ENCODE data around the gene SLC25A1. TPM values are rescaled to one million over a fixed set of nuclear protein-coding genes. Genes with fewer than 3 reads are reported as not detected.

Gene SLC25A1
- polyA plus RNA-seq (ENCODE audit: insufficient read length in 4 of 4) = 100 to 1,000 TPM in 1 of 4 donors, 10 to 100 TPM in 3; 72.3 to 103 (median 77.2) TPM

GRCh38 chr22:19178657-19179496 is at the start of gene SLC25A1:
Gene SLC25A1 (minus strand): TSS chr22:19178736. CDS start chr22:19178673, 63 bp downstream.
- DNase-seq (ENCODE audit: low read depth in 4 of 4, low spot score in 3 of 4) = peak; percentile 69 to 82 (median 78)

- no peak for DNase-seq (ENCODE audit: low read depth in 4 of 4, low spot score in 3 of 4)
Measured at GRCh38 chr22:19228179-19228578, 49.6 kb upstream of the SLC25A1 start.

GRCh38 chr22:19226428-19226827 is 47.9 kb upstream of the SLC25A1 start:
- DNase-seq (ENCODE audit: low read depth in 4 of 4, low spot score in 3 of 4) = no peak

- DNase-seq (ENCODE audit: low read depth in 4 of 4, low spot score in 3 of 4) = no peak
Measured at GRCh38 chr22:19225560-19225959, 47.0 kb upstream of the SLC25A1 start.

- no peak for DNase-seq (ENCODE audit: low read depth in 4 of 4, low spot score in 3 of 4)
Measured at GRCh38 chr22:19224985-19225384, 46.4 kb upstream of the SLC25A1 start.

GRCh38 chr22:19224557-19224956 is 46.0 kb upstream of the SLC25A1 start:
- DNase-seq (ENCODE audit: low read depth in 4 of 4, low spot score in 3 of 4) = no peak

GRCh38 chr22:19223617-19224016 is 45.1 kb upstream of the SLC25A1 start:
- DNase-seq (ENCODE audit: low read depth in 4 of 4, low spot score in 3 of 4) = no peak

GRCh38 chr22:19223110-19223509 is 44.6 kb upstream of the SLC25A1 start:
- no peak for DNase-seq (ENCODE audit: low read depth in 4 of 4, low spot score in 3 of 4)

- no peak for DNase-seq (ENCODE audit: low read depth in 4 of 4, low spot score in 3 of 4)
Measured at GRCh38 chr22:19222242-19223005, 43.9 kb upstream of the SLC25A1 start.

GRCh38 chr22:19220867-19221266 is 42.3 kb upstream of the SLC25A1 start:
- no peak for DNase-seq (ENCODE audit: low read depth in 4 of 4, low spot score in 3 of 4)

GRCh38 chr22:19218541-19219233 is 40.2 kb upstream of the SLC25A1 start:
- DNase-seq (ENCODE audit: low read depth in 4 of 4, low spot score in 3 of 4) = no peak

GRCh38 chr22:19216579-19216978 is 38.0 kb upstream of the SLC25A1 start:
- DNase-seq (ENCODE audit: low read depth in 4 of 4, low spot score in 3 of 4) = no peak

- no peak for DNase-seq (ENCODE audit: low read depth in 4 of 4, low spot score in 3 of 4)
Measured at GRCh38 chr22:19215360-19215759, 36.8 kb upstream of the SLC25A1 start.

GRCh38 chr22:19214078-19214473 is 35.5 kb upstream of the SLC25A1 start:
- DNase-seq (ENCODE audit: low read depth in 4 of 4, low spot score in 3 of 4) = peak in 2 of 4 donors; percentile 12 to 14

- no peak for DNase-seq (ENCODE audit: low read depth in 4 of 4, low spot score in 3 of 4)
Measured at GRCh38 chr22:19213442-19214077, 35.0 kb upstream of the SLC25A1 start.

- no peak for DNase-seq (ENCODE audit: low read depth in 4 of 4, low spot score in 3 of 4)
Measured at GRCh38 chr22:19213001-19213400, 34.5 kb upstream of the SLC25A1 start.

GRCh38 chr22:19212302-19212870 is 33.9 kb upstream of the SLC25A1 start:
- DNase-seq (ENCODE audit: low read depth in 4 of 4, low spot score in 3 of 4) = no peak

- DNase-seq (ENCODE audit: low read depth in 4 of 4, low spot score in 3 of 4) = no peak
Measured at GRCh38 chr22:19210188-19210587, 31.7 kb upstream of the SLC25A1 start.

GRCh38 chr22:19208287-19208847 is 29.8 kb upstream of the SLC25A1 start:
- DNase-seq (ENCODE audit: low read depth in 4 of 4, low spot score in 3 of 4) = no peak

GRCh38 chr22:19207884-19208283 is 29.3 kb upstream of the SLC25A1 start:
- DNase-seq (ENCODE audit: low read depth in 4 of 4, low spot score in 3 of 4) = no peak
